HG02759 (cell line): ENCODE measurements around the gene TPCN2.
"Not testable (repeated sequence)": the region's sequence is repeated elsewhere in the genome, so short reads cannot be mapped to it uniquely, and the experiment has no call there.

ENCODE experiments used
- ATAC-seq: cut with Tn5 transposase; IDR thresholded peaks from one replicate; pipeline ENCODE4 v1.9.1; 2021; ENCODE audit warnings: mild to moderate bottlenecking, moderate library complexity; ENCODE audit not compliant: unreplicated experiment

The TPCN2 gene

DNA sequence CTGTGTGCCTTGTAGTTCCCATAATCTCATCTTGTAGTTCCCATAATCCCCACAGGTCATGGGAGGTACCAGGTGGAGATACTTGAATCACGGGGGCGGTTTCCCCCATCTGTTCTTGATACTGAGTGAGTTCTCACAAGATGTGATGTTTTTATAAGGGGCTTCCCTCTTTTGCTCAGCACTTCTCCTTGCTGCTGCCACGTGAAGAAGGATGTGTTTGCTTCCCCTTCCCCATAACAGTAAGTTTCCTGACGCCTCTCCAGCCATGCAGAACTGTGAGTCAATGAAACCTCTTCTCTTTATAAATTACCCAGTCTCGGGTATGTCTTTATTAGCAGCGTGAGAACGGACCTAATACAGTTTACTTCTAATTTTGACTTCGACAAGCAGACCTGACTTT, 93.0 kb downstream of the TPCN2 start:
- ATAC-seq = no peak

DNA sequence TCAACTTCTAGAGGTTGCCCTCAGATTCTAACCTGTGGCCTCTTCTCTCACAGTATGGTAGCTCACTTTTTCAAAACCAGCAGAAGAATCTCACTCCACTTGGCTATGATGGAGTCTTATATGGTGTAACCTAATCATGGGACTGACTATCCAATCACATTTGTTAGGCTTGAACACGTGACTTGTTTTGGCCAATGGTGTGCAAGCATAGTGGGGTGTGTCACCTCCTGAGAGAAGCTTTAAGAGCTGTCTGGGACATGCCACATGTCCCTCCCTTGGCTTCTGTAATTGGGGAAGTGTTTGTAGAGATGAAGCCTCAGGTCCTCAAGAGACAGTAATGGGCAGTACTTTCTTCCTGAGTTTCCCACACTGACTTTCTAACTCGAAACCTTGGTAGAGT, 94.2 kb downstream of the TPCN2 start:
- ATAC-seq = no peak

DNA sequence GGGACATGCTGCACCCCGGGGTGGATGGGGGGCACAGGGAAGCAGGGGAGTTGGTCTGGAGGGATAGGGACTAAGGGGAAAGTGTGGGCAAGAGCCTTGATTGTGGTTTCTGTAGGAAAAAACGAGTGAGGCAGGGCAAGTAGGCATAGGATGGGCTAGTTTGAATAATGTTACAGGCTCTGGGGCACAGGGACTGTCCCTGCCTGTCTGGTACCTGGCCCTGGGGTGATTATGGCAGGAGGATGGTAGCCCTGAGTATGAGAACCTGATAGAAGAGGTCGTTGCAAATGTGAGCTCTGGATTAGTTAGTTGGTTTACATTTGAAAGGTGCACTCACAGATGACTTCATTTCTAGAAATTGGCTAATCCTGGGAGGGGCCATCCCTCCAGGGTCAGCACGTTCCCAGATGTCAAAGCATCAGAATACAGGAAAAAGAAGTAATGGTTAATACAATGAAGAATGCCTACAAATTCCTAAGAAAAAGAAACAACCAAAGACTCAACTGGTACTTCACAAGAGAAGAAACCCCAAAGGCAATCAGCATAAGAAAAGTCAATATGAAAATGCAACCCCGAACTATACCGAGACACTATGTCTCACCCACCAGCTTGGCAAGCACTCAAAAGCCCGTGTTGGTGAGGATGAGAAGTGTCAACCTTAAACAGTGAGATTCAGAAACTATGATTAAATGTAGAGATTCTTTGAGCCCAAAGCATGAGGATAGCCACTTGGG, 95.8 kb downstream of the TPCN2 start:
- no peak for ATAC-seq

DNA sequence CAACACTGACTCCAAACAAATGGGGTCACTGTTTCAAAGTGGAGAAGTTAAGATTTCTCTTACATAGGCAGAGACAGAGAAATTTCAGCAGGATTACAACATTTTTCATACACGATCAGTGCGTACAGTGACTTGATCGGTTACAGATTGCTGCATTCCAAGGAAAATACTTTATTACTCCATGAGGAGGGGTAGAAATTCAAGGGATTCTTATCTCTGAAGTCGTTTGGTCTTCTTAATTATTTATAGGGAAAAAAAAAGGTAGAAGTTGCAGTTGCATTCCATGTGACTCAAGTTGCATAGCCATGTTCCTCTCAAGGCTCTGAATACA, 96.3 kb downstream of the TPCN2 start:
- no peak for ATAC-seq

DNA sequence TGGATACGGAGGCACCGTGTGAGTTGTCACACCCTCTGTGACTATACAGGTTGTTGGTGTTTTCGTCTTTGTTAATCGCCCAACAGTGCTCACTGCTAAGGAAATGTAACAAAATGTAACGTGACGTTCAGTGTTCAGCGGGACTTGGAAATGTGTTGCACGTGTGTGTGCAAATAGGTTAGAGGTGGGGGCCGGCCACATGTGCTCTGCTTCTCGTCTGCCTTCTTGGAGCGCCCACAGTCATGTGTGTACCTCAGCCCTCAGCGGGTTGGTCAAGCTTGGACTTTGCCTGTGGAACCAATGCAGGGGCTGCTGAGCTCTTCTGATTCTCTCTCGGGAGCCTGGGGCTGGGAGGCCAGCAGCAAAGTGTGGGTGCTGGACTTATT, 99.6 kb downstream of the TPCN2 start:
- ATAC-seq = no peak

DNA sequence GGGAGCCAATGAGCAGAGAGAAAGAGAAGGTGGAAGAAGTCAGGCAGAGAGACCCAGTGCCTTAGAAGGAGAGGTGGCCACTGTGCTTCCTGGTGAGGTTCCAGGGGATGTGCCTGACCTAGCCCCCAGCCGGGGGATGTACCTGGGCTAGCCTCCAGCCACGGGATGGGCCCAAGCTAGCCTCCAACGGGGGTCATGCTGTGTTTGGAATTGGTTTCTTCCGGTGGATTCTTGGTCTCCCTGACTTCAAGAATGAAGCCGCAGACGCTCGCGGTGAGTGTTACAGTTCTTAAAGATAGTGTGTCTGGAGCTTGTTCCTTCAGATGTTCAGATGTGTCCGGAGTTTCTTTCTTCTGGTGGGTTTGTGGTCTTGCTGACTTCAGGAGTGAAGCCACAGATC, 100.1 kb downstream of the TPCN2 start:
- no peak for ATAC-seq

DNA sequence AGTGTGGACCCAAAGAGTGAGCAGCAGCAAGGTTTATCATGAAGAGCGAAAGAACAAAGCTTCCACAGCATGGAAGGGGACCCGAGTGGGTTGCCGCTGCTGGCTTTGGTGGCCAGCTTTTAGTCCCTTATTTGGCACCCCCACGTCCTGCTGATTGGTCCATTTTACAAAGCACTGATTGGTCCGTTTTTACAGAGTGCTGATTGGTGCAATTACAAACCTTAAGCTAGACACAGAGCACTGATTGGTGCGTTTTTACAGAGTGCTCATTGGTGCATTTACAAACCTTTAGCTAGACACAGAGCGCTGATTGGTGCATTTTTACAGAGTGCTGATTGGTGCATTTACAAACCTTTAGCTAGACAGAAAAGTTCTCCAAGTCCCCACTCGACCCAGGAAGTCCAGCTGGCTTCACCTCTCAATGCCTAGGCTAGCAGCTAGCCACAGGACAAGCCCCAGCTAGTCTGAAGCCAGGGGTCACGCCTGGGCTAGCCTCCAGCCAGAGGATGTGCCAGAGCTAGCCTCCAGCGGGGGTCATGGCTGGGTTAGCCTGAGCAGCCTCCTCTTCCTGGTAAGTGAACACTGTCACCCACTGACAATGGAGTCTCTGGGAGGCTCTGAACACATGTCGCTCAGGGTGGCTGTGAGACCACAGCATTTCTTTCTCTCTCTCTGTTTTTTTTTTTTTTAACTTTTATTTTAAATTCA, 100.8 kb downstream of the TPCN2 start:
- not testable (repeated sequence) for ATAC-seq

DNA sequence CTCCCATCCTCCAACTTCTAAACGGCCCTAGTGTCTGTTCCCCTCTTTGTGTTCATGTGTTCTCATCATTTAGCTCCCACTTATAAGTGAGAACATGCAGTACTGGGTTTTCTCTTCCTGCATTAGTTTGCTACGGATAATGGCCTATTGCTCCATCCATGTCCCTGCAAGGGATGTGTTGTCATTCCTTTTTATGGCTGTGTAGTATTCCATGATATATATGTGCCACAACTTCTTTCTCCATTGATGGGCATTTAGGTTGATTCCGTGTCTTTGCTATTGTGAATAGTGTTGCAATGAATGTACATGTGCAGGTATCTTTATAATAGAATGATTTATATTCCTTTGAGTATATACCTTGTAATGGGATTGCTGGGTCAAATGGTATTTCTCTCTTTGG, 101.4 kb downstream of the TPCN2 start:
- ATAC-seq = no peak

DNA sequence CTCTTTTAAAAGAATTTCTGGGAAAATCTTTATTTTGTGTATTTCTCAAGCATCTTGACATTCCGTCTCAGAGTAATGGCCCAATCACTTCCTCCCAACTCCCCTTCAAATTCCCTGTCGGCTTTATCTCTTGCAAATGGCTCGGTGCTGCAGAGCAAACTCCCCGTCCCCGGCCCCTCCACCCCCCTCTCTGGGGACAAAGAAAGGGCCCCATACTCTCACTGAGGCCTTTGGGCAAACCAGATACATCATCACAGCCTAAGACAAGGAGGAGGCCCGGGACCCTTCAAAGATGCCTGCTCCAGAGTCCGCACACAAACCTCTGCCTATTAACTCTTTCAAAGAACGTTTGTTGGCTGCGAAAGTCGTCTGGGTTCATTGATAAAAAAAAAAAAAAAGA, 103.1 kb downstream of the TPCN2 start:
- ATAC-seq = no peak

DNA sequence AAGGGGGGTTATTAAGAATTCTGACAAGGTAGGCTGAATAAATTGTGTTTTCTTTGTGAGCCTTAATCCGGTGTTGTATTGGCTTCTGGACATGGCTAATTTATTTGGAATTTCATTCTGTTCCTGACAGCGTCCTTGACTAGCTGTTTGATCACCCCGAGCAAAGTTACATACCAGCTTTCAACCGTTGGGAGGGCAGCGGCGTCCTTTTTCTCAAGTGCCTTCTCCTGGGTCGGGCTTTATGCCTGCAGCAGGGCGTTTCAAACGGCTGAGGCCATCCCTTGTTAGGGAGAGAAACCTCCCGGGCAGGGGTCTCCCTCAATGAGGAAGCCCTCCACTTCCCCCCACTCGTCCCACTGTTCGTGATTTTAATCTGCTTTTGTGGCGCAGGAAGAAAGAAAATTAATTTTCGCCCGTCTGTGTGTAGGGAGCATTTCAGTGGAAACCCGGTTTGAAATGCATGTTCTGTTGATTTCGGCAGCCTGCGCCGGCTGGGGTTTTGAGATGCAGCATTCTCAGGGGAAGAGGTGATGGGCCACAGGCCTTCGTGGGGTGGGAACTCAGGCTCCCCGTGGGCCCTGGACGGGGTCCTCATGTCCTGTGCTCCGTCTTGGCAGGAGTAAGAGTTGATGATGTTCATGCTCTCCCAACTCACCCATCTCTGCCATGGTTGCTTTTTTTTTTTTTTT, 104.1 kb downstream of the TPCN2 start:
- no peak for ATAC-seq

DNA sequence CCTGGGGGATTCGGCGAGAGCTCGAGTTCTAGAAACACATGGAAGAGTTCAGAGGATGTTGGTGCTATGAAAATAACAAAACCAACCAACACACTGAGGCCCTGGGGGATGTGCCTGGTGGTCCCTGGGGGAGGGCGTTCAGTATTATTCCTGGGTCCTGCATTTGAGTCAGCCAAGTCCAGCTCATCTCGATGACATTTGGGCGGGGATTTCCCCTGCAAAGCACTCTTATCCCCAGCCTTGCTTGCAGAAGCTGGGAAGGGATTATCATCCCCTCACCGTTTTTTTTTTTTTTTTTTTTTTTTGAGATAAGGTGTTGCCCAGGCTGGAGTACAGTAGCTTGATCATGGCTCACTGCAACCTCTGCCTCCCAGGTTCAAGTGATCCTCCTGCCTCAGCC, 104.9 kb downstream of the TPCN2 start:
- no peak for ATAC-seq

DNA sequence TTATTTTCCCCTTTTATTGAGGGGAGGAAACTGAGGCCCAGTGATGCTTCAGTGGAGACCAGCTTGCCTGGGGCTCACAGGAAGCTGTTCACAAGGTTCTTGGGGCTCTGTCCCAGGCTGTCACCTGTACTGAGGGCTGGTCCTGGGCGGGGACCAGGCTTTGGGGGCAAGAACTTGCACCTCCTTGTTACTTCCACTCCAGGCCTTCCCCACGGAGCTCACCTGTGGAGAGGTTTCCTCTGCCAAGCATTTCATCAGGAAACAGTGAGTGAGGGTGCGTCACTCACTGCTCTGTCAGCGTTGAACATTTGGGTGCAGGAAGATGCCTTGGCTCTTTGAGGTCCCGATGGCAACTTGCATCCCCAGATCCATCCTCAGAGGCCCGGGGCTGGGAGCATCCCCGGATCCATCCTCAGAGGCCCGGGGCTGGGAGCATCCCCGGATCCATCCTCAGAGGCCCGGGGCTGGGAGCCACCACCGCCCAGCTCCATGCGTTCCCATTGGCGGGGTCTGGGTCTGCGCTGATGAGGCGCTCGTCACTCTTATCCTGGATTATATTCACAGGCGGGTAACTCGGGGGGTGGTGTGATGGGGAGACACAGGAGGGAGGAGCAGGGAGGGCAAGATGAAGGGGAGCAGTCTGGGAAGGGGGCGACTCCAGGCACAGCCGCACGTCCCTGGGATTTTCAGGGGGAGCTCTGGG, 105.6 kb downstream of the TPCN2 start:
- ATAC-seq = no peak

DNA sequence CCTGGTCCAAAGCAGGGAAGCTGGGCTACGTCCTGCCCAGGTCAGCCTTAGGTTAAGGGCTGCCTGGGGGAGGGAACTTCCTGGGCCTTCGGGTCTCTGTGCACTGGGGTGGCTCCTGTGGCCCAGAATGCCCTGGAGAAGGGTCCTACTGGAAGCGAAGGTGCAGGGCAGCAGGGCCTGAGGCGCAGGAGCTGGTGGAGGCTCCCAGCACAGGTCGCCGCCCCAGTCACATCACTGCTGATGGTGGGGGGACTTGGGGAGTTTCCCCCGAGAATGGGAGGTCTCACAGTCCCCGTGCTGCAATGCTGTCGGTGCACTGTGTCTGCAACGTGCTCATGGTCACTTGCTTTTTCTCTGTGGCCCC, 106.2 kb downstream of the TPCN2 start:
- ATAC-seq = no peak

DNA sequence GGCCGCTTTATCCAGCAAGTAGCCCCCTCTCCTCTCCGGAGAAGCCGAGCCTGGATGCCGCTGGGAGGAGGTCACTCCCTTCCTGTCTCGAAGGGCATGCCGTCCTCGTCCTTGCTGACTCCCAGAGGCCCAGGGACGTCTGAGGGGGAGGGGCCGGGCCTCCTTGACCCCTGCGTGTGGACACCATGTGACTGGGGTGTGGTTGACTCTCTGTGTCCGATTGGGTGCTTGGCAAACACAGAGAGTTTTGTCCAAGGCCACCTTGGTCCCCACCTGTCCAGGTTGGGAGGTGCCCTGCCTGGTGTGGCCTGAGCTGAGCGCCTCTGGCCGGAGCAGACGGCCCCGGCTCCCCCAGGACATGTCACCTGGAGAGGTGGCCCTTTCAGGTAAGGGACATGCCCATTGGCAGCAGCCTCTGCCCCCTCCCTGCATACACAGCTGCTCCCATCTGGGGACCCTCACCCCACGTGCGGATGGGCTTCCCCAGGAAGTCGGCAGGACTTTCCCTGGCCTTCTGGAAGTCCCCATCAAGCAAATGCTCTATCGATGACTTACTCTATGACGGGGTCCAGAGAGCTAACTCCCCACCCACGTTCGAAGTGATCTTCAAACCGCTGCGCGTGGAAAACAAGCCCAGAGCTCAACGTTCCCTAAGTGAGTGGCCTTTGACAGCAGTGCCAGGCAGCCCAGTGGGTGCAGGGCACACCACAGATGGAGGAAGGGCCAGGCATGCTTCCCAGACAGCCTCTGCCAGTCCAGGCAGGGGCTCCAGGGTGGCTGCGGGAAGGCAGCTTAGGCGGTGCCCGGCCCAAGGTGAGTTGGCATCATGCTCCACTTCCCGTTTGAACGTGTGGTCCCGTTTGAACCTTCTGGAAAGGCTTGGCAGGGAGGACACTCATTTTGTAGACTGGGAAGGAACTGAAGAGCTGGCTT, 106.8 kb downstream of the TPCN2 start, which contains the start of gene SMIM38:
Gene SMIM38 (plus strand): TSS at position 634 of the 933 bp plus-strand sequence. CDS start 1,912 bp downstream, outside the sequence.
- ATAC-seq = no peak

DNA sequence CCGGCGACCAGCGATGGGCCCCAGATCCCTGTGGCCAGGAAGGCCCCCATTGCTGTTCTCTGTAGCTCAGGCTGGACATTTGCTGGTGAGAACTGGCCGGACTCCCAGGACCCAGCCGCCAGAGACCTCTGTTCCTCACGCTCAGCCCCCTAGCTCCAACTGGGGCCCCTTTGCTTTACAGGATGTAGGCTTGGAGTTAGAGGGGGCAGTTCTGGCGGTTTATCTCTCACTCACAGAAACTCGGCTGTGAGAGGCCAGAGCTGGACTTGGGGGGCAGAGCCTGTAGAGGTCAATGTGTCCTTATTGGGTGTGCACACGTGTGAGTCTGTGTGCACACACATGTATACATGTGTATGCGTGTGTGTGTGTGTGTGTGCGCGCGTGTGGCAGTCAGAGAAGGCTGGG, 107.5 kb downstream of the TPCN2 start:
- ATAC-seq = no peak

DNA sequence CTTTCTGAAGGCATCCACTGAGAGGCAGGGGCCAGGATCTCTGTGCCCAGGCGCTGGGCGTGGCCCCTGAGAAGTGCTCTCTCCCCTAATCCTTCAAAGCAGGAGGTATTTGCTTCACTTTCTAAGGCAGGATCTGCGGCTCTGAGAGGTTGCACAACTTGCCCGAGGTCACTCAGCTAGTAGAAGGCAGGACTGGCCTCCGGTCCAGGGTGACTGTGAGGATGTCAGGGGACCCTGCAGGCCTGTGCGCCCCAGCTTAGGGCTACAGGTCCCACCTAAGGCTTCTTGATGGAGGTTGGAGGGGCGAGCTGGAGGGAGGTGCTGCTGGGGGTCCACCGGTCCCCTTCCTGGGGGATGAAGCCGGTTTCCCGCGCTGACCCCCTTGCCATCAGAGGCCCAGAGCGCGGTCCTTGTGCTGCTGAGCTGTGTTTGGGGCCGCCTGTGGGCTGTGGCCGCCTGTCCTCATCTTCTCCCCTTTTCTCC, 108.0 kb downstream of the TPCN2 start:
- no peak for ATAC-seq

DNA sequence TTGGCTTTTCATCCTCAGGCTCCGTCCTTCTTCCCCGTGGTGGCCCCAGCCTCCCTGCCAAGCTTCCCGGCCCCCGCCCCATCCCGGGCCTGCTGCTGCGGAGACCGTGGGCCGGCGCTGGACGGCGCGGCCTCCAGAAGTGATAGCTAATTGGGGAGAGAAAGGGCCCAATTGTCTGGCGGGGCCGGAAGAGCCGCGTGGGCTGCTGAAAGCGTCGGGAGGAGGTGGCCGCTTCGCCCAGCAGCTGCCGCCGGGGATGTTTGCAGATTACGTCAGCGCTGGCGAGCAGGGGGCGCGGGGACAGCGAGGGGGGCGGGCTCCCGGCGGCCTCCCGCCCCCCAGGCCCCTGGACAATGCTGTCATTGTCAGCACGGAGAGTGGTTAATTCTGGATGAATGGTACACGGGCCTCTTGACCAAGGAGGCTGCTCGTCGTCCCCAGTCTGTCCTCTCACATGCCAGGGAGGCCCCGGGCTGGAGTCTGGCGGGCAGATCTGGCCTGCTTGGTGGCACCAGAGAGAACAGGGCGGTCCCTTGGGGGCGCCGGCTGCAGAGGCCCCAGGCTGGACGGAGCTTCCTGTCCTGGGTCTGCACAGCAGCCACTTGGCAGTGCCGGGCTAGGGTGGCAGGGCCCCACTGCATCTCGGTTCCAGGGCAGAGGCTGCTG, 108.6 kb downstream of the TPCN2 start:
- ATAC-seq = no peak

DNA sequence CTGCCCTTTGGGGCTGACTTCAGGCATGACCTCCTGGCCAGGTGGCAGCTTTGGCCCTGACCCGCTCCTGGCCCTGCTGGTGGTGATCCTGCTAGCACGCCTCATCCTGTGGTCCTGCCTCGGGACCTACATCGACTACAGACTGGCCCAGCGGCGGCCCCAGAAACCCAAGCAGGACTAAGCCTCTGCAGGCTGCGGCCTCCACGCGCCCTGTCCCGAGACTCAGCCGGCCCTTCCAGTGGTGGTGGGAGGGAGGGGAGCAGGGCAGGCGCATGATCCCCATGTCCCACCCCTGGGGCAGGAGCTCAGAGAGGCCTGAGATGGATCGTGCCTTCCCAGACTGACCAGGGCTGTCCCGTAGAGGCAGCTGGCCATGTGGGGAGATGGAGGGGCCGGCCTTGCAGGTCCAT, 109.1 kb downstream of the TPCN2 start:
- no peak for ATAC-seq

DNA sequence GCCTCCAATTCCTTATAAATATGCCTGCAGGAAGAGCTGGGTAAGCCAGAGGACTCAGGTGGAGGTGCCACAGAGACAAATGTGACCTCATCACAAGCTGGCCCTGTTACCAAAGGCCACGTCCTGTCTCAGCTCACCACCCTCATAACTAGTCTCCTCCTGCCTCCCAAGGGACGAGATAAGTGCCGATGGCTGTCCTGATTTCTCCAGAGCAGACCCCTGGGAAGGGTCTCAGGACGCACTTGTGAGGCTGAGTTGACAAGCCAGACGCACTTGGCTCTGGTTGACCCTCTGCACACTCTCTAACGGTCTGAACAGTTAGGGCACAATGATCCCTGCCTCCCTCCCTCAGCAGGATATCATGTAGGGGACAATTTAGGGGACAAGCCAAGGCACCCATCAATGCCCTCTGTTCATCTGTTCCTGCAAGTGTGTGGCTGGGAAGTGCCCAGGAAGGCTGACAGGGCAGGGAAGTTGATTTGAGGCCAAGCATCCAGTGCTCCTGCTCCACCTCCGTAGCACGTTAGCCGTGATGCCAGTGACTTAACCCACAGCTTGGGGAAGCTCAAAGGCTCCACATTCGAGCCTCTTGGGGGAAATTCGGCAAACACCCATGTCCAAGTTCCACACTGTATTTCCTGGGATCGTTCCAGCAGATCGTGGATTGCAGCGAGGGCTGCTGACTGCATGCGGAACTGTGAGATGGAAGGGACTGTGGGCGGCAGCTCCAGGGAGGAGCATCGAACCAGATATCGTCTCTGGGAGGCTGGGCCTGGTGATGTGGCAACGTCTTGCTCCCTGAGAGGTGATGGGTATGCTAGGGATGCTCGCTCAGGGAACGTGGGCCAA, 109.8 kb downstream of the TPCN2 start:
- ATAC-seq = no peak
